ENCODE measurements around the gene ABCB8.
A peak's percentile ranks its signal among the peaks of the same experiment; 100 is the strongest.

The ABCB8 gene

DNA sequence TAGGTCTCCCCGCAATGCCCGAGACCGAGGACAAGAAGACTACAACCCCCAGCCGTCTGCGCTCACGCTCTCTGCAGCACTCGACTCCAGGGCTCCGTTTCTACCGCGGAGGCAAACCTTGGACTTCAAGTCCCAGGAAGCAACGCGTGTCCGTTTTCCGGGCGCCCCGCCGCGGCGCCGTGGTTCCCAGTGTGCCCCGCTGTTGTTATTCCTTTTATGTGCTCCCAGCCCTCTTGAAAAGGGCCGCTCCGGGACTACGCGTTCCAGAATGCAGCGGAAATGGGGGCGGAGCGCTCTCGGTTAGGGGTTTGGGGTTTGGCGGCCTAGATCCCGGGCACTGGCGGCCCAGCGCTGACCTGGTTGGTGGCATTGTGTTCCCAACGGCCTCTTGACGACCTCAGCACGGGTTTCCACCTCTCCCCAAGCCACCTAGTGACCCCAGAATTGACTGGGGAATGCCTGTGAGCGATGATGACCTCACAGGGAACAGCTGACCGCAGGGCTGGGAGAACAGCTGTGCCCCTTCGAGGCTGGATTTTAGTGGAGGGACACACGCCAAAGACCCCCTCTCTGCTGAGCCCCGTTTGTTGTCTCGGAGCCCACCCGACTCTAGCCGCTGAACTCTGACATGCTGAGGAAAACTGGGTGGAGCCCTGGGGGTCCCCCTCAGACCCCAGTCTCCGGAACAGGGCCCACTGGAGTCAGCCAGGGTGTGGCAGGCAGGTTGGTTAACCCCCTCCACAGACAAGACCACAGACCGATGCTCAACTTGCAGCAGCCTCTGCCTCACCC lies 29.9 kb downstream of the ABCB8 start:
- peak; percentile 98 for DNase-seq (ENCODE audit: low spot score)

DNA sequence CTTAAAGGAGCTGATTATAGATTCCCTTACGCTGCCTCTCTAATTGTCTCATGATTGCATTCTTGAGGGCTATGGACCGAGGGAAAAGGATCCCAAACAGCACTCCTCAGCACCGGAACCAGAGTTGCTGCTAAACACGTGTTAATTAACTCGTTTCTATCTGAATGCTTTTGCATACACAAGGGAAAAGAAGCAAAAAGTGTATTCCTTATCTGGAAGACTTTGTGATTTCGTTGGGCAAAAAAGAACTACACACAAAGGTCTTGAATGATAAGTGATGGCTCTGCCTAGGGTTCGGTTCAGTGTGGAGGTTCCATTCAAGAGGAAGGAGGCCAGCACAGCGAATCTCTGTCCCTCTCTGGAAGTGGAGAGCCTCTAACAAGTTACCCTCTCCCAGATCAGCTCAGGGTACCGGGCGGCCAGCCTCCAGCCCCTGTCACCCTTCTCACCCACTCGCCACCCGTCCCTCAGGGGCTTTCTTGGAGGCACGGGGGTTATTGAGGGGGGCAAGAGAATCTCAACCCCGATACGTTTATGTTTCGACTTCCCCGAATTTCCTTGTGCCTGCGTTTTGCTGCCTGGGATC lies 30.6 kb downstream of the ABCB8 start:
- no peak for DNase-seq (ENCODE audit: low spot score)

DNA sequence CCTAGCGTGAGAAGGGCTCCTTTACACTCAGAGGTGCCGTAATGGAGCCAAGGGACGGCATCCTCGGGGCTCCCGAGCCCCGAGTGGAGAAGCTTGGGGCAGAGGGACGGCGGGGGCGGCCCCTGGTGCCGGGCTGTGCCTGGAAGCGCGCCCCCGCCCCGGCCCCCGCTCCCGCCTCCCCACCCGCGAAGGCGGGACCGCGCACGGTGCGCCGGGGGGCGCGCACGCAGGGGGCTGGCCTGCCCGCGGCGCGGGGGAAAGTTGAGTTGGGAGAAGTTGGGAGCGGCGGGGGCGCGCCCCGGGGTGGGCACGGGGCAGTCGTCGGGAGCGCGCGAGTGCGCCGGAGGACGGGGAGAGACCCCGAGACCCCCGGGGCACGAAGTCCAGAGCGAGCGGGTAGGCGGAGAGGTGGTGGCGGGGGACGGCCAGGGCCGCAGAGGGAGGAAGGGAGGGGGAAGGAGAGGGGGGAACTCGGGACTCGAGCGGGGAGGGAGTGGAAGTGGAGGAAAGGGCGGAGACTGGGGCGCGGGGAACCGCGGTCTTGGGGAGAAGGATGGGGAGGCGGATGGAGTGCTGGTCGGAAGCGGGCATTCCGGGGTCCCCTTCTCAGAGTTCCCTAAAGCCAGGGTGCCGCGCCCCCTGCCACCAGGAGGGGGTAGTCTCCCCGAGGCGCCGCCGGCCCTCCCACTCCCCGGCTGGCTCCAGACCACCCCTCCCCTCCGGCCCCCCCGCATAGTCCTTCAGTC lies 31.3 kb downstream of the ABCB8 start, which contains the start of gene SLC4A2:
TSS of gene SLC4A2 (plus strand) at position 223 of the 746 bp plus-strand sequence. CDS start 2,399 bp downstream, outside the sequence.
- peak; percentile 66 for DNase-seq (ENCODE audit: low spot score)

DNA sequence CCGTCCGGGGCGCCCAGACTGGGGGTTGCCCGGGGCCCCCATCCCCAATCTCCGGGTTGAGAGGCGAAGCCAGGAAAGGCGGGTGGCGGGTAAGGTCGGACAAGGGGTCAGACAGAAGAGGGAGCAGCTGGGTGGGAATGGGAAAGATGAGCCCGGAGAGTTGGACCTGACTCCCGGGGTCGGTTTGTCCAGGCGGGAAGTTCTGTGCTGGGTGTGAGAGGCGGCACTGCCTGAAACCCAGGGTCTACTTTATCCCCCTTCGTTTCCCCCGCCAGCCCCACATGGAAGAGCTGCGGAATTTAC lies 31.8 kb downstream of the ABCB8 start:
- DNase-seq (ENCODE audit: low spot score) = no peak

DNA sequence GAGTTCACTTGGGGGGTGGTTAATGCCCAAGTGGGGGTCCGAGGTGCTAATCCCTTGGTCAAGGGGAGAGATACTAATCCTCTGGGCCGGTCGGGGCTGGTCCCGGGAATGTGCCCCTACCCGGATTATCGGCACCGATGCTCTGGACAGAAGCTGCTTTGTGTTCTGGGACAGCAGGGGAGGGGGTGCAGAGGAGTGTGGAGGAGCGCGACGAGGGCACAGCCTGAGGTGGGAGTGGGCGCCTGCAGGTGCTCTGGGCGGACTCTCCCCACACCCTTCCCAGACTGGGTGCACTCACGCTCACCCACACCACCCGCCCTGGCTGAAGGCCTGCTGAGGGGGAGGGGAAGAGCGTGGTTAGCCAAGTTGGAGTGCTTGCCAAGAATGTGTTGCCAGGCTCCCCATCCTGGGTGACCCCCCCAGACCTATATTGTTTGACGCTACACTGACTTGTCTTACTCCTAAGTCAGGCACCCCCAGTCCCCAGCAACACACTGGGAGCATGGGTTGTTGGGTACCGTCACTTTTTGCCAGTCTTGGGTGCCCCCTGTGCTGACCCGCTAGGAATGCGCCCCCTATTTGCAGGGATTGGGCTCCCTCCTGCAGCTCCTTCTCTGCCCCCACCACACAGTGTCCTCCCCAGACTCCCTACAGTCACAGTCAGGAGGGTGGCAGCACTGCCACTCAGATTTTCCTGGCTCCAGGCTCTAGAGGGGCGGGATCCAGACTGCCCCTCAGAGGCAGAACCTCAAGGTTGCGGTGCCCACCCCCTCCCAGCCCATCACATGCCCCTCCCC lies 32.4 kb downstream of the ABCB8 start:
- DNase-seq (ENCODE audit: low spot score) = no peak

DNA sequence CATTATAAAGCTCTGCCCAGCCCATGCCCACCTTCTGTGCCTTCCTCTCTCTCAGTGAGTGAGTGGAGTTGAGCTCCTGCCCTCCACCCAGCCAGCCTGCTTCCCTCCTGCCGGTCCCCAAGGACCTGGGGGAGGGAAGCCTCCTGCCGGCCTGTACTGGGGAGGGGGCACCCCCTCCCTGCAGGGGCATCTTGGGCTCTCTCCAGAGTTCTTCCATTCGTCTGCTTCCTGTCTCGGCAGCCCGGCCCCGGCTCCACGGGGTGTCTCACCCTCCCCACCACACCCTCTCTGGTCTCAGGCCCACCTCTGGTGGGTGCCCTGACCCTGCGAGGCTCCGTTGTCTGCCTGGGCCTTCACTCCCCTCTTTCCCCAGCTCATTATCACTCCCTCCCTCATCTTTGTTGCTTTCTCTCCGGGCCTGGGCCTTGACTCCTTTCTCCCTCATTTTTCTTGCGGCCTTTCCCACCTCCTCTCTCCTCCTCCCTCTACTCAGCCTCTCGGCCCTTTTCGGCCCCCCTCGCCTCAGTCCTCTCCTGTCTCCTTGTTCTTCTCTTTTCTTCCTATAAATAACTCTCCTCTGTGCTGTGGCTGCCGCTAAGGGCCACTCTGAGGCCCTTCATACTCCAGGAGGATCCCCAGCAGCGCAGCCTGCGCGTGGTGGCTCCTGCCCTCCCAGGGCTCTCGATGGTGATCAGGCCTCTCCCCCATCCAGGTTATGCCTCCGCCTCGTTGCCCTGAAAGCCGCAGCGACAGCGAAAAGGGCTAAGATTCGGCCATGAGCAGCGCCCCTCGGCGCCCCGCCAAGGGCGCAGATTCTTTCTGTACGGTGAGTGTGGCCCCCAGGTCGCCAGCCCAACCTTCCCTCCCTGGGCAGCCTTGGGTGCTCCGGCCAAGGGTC lies 33.2 kb downstream of the ABCB8 start:
- DNase-seq (ENCODE audit: low spot score) = no peak

DNA sequence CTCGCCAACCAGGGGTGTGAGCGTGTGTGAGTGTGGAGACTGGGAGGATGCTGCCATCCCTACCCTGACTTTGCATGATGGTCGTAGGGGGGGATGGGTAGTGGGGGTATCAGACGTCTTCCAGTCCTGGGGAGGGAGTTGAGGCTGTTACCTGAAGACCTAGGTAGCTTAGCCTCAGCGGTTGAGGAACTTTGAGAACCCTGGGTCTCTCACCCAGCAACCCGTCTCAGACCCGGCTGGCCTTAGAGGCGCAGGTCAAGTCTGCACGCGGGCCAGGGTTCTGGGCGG lies 33.8 kb downstream of the ABCB8 start:
- DNase-seq (ENCODE audit: low spot score) = no peak

DNA sequence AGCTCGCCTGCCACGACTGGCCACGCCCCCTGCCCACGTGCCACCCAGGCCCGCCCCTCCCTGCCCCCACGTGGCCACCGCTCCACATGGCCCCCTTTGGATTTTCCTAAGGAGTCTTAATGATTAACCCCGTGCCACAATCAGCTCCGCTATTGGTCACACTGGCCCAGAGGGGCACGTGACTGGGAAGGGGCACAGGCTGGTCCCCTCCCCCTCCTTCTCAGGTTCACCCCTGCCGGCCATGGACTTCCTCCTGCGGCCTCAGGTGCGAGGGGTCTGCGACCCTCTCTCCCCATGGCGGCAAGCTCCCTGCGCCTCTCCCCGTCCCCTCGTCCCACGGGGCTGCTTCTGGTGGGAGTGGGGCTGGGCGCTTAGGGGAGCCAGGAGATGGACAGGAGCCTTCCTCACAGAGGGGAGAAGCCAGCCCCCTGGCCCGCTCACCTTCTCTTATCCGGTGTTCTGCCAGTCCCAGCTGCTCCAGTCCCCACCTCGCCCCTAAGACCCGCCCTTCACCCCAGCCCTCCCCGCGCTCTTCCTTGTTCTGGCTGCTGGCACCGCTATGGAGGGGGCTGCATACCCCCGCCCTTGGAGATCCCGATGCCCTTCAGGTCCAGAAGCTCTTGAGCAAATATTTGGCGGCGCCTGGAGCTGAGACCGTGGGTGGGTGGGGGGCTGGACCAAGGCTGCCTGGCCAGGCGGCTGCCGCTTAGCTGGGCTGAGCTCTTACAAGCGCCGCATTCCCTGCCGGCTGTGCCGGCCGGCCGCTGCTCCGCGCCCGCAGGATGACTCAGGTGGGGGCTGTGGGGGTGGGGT lies 34.4 kb downstream of the ABCB8 start:
- DNase-seq (ENCODE audit: low spot score) = no peak

DNA sequence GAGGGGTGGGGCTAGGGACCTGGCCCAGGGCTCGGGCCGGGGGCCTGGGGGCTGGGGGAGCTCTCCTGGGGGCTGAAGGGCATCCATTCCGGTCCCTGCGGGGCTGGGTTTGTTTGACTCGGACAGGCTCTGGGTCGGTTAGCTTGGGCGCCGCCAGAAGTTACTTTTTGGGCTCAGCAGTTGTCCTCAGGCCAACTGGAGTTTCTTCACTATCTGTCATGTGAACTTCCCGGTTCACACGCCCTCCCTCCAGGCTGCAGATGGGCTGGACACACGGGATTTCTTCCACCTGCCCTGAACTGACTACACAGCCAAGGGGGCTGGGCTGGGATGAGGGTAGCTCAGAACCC lies 34.9 kb downstream of the ABCB8 start:
- DNase-seq (ENCODE audit: low spot score) = no peak

DNA sequence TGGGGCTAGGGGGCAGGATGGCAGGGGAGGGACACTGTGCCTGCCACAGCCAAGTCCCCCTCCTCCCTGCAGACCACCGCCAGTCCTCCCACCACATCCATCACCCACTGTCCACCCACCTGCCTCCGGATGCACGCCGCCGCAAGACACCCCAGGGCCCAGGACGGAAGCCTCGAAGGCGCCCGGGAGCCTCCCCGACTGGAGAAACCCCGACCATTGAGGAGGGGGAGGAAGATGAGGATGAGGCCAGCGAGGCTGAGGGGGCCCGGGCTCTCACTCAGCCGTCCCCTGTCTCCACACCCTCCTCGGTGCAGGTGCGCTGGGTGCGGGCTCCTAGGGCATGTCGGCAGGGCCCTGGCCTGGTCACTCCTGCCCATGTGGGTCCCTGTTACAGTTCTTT lies 36.2 kb downstream of the ABCB8 start:
- no peak for DNase-seq (ENCODE audit: low spot score)

DNA sequence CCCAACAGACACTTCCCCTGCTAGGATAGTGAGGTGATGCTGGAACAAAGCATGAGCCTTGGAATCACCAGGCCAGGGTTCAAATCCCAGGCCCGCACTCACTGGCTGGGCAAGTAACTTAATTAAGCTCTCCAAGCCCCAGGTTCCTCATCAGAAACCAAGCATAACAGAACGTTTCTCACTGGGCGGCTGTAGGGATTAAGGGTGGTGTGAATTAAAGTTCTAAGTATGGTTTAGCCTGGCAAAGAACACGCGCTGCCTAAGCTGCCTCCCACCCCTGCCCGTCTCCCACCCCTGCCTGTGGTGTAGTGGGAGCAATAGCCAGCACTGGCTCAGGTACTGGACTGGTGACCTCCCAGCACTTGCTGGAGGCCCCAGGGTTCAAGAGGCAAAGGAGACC lies 36.7 kb downstream of the ABCB8 start:
- no peak for DNase-seq (ENCODE audit: low spot score)

DNA sequence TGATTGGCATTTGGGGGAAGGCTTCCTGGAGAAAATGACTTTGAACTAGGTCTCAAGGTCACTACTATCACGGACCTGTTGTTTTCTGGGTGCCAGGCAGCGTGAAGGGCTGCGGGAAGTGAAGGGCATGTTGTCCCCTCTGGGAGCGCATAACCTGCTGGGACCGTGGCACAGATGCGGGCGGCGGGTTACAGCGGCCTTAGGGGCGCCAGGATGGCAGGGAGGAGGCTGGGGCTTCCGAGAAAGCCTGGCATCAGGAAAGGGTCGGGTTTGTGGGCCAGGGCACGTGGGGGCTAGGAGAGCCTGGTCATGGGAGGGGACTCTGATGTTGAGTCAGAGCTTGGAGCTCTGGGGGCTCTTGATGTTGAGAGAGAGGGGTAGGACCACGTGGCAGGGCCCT lies 37.3 kb downstream of the ABCB8 start:
- no peak for DNase-seq (ENCODE audit: low spot score)

DNA sequence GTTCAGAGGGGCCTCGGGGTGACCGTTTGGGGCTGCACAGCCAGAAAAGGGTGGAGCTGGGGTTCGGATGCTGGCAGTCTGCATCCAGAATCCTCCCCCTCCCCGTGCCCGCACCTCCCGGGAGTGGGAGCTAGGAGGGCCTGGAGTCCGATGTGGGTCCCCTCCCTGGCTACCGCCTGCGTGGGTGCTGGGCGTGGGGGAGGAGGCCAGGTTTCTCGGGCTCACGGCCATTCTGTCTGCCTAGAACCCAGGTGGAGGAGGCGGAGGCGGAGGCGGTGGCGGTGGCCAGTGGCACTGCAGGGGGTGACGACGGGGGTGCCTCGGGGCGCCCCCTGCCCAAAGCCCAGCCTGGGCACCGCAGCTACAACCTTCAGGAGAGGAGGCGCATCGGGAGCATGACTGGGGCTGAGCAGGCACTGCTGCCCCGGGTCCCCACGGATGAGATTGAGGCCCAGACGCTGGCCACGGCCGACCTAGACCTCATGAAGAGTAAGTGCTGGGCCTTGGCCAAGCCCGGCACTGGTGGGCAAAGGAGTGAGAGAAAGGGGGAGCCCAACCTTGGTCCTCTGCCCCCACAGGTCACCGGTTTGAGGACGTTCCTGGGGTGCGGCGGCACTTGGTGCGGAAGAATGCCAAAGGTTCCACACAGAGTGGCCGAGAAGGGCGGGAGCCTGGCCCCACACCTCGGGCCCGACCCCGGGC lies 38.2 kb downstream of the ABCB8 start:
- DNase-seq (ENCODE audit: low spot score) = no peak

DNA sequence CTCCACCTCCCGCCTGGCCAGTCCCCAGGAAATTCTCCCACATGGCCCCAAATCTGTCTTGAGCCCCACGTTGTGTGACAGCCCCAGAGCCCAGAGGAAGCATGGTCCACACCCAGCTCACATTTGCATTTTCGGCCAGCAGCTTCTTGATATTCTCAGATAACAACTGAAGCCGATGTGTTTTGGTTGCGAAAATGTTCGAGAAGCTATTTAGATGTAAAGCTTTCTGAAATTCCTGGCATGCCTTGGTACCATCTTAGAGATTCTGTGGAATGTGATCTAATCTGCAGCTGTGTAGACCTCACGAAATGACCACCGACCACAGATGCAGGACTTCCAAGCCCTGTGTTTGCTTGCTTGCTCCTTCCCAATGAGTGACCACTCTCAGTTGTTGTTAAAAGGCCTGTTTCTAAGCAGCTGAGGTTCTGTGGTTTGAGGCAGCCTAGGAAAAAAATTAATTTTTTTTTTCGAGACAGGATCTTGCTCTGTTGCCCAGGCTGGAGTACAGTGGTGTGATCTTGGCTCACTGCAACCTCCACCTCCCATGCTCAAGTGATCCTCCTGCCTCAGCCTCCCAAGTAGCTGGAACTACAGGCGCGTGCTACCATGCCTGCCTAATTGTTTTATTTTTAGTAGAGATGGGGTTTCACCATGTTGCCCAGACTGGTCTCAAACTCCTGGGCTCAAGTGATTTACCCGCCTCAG lies 40.0 kb downstream of the ABCB8 start:
- no peak for DNase-seq (ENCODE audit: low spot score)

DNA sequence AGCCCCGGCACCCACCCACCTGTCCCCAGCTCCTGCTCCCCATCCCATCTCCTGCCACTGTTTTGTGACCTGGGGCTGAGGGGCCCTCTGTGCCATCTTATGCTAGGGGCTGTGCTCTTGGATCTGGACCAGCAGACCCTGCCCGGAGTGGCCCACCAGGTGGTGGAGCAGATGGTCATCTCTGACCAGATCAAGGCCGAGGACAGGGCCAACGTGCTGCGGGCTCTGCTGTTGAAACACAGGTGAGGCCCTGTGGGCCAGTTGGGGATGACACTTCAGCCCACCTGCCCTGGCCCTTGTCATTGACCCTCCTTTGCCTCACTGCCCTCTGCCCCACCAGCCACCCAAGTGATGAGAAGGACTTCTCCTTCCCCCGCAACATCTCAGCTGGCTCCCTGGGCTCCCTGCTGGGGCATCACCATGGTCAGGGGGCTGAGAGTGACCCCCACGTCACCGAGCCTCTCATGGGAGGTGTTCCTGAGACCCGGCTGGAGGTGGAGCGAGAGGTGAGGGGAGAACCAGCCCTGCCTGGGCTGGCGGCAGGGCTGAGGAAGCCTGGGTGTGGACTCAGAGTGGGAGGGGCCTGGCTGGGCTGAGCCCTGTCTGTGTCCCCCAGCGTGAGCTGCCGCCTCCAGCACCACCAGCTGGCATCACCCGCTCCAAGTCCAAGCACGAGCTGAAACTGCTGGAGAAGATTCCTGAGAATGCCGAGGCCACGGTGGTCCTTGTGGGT lies 41.8 kb downstream of the ABCB8 start:
- no peak for DNase-seq (ENCODE audit: low spot score)

DNA sequence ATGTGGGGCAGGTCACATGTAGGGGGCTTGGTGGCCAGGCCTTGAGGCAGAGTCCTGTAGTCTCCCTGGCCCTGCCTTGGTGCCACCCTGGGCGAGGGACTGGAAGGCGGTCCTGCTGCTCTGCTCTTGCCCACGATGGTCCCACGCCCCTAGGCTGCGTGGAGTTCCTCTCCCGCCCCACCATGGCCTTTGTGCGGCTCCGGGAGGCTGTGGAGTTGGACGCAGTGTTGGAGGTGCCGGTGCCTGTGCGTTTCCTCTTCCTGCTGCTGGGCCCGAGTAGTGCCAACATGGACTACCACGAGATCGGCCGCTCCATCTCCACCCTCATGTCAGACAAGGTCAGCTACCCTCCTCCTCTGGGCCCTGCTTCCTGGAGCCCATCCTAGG lies 42.3 kb downstream of the ABCB8 start:
- no peak for DNase-seq (ENCODE audit: low spot score)

DNA sequence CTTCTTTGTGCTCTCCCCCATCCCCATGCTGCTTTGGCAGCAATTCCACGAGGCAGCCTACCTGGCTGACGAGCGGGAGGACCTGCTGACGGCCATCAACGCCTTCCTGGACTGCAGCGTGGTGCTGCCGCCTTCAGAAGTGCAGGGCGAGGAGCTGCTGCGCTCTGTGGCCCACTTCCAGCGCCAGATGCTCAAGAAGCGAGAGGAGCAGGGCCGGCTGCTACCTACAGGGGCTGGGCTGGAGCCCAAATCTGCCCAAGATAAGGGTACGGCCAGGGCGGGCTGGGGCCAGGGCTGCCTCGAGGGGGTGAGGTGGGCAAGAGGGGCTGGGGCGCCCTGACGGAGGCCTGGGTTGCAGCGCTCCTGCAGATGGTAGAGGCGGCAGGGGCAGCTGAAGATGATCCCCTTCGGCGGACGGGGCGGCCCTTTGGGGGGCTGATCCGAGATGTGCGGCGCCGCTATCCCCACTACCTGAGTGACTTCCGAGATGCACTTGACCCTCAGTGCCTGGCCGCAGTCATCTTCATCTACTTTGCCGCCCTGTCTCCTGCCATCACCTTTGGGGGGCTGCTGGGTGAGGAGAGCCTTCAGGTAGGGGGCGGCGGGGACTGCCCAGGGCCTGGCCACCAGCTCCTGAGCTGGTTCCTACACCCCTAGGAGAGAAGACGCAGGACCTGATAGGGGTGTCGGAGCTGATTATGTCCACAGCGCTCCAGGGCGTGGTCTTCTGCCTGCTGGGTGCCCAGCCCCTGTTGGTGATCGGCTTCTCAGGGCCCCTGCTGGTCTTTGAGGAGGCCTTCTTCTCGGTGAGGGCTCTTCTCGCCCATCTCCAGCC lies 43.0 kb downstream of the ABCB8 start:
- DNase-seq (ENCODE audit: low spot score) = no peak

DNA sequence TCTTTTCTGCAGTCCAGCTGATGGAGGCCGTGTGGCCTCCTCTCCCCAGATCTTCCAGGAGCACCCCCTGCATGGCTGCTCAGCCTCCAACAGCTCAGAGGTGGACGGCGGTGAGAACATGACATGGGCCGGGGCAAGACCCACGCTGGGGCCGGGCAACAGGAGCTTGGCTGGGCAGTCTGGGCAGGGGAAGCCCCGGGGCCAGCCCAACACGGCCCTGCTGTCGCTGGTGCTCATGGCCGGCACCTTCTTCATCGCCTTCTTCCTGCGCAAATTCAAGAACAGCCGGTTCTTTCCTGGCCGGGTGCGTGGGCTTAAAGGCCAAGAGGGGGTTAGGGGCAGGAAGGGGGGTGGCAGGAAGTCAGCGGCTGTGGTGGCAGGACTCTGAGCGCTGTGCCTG lies 45.7 kb downstream of the ABCB8 start:
- no peak for DNase-seq (ENCODE audit: low spot score)
